LNCaP clone FGC (cell line): Measurements from ENCODE around the gene CNNM1.

Experiments
- DNase-seq: peaks from one replicate; pipeline ENCODE4 v3.0.0-alpha.2; 2011; ENCODE audit warnings: low read depth
- H3K4me3 ChIP-seq: 2 replicates; pipeline ENCODE4 v1.5.1; 2011; ENCODE audit warnings: mild to moderate bottlenecking, low read depth, low read length, control low read depth
- CTCF ChIP-seq: IDR thresholded peaks from 2 replicates; pipeline ENCODE4 v1.5.1; 2012; ENCODE audit warnings: mild to moderate bottlenecking; ENCODE audit not compliant: control insufficient read depth, insufficient read depth; ENCODE audit errors: extremely low read depth

CNNM1 gene

DNA sequence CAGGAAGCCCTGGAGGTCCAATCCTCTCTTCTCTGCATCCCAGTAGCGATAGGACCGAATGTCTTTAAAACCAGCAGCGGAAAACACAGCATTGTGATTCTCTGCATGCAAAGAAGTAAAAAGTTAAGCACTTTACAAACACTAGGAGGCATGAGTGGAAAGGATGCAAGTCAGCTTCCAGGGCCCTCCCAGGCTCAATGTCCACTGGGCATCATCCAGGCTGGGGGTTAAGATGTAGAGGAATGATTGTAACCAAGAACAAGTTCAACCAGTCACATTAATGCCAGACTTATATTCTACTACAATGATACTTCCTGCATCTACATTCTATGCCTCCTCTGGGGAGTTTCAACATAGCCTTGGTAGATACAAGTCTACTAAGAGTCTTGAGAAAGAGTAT is 77.0 kb downstream of the CNNM1 start:
- TF ChIP-seq CTCF: no peak
- no peak for DNase-seq
- no peak overlapping the region for H3K4me3 ChIP-seq

DNA sequence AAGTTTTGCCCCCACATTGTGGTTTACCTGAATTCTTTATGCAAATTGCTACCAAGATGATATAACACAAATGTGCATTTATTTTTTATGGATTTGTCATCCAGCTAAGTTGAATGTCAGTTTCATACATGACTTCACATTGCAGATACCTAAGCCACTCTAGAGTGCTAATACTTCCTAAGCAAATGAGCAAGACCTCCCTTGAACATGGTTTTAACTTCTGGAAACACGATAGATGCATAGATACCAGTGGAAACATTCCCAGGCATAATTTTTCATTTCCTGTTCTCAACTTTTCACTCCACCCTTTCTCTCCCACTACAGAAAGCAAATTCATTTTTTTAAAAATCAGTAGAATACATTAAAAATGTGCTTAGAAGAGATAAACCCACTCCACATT is 81.0 kb downstream of the CNNM1 start:
- TF ChIP-seq CTCF: no peak
- H3K4me3 ChIP-seq: no peak overlapping the region
- DNase-seq: no peak

- no peak overlapping the region for H3K4me3 ChIP-seq
- no peak for TF ChIP-seq CTCF
- no peak for DNase-seq
These were observed 81.7 kb downstream of the CNNM1 start for GRCh38 chr10:99410876-99411275.

DNA sequence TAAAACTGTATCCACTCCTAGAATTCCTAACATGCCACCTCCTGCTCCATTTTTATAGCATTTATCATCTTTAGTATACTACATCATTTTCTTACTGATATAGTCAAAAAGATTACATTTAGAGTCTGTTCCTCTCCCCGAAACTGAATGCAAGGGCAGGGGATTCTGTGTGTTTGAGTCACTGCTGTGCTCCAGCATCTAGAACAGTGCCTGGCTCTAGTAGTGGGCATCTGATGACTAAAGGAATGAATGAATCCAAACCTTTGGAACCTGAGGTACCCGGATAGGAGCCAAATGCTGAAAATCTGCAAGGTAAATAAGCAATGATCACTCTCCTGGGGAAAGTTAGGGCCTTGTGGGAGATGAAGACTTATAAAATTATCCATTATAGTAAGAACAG is 82.4 kb downstream of the CNNM1 start:
- no peak overlapping the region for H3K4me3 ChIP-seq
- TF ChIP-seq CTCF: no peak
- no peak for DNase-seq

GRCh38 chr10:99412099-99412498 is 82.9 kb downstream of the CNNM1 start:
- H3K4me3 ChIP-seq: no peak overlapping the region
- no peak for TF ChIP-seq CTCF
- DNase-seq: no peak

DNA sequence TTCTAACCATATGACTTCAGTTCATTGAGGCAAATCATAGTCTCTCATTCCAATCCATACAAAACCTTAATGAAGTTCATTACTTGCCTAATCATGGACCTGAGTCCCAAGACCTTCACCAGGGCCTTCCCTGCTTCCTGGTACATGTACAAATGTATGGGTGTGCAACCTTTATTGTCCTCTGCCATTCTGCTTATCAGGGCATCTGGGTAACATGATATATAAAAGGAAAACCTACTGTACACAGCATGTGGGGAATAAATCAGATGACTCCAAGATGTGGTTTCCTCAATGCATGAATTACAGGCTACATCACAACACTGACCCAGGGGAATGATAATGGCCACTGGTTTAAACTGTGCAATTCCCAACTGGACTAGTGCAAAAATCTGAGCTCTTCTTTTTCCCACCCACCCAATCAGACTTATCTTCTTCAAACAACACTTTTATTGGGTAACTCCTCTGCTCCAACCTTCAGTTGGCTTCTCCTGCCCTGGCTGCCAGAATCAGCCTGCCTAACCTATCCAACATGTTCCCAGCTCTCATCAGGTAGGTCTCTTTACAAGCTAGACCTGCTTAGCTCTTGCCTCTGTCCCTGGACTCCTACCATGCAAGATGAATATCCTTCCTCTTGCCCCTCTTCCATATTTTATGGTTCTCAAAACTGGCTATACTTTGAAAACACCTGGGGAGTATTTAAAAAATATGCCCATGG is 89.9 kb downstream of the CNNM1 start:
- TF ChIP-seq CTCF: no peak
- no peak overlapping the region for H3K4me3 ChIP-seq
- no peak for DNase-seq

- no peak for TF ChIP-seq CTCF
- no peak for DNase-seq
- H3K4me3 ChIP-seq: no peak overlapping the region
These were observed 90.5 kb downstream of the CNNM1 start for GRCh38 chr10:99419688-99420087.
